Thoracic aorta (tissue), 2 donors: ENCODE data around the gene IL6ST. TPM values are rescaled to one million over a fixed set of nuclear protein-coding genes. Genes with fewer than 3 reads are reported as not detected.

Source experiments
- ATAC-seq: fragments of 150-250 bp; one replicate; pipeline ENCODE4 v1.8.0; 2017; ENCODE audit warnings: low read depth; ENCODE audit not compliant: insufficient number of reproducible peaks, low FRiP score
- DNase-seq: peaks from one replicate; pipeline ENCODE4 v3.0.0-alpha.2; 2020; ENCODE audit warnings: low spot score
- H3K27ac ChIP-seq, 2 donors: fragments of 200-600 bp; sonication (generic); 1 replicate in 1 of 2; 2 replicates in 1 of 2; pipeline ENCODE4 v1.5.1; 2016; ENCODE audit warnings: mild to moderate bottlenecking in 2 of 2, moderate library complexity in 2 of 2
- H3K27me3 ChIP-seq: fragments of 200-600 bp; sonication (generic); replicated peaks from 2 replicates; pipeline ENCODE4 v1.6.0; 2016; ENCODE audit warnings: mild to moderate bottlenecking; ENCODE audit not compliant: insufficient read depth
- H3K36me3 ChIP-seq: fragments of 200-600 bp; sonication (generic); one replicate; pipeline ENCODE4 v1.5.1; 2016
- H3K4me1 ChIP-seq, 2 donors: fragments of 200-600 bp; sonication (generic); 1 replicate in 1 of 2; 2 replicates in 1 of 2; pipeline versions ENCODE4 v1.5.1 to v1.6.0; 2016; ENCODE audit warnings: low read depth in 2 of 2, mild to moderate bottlenecking in 1 of 2; ENCODE audit not compliant: control insufficient read depth in 1 of 2
- H3K4me3 ChIP-seq: fragments of 200-600 bp; sonication (generic); 2 replicates; pipeline ENCODE4 v1.5.1; 2016; ENCODE audit warnings: mild to moderate bottlenecking
- H3K9me3 ChIP-seq: fragments of 200-600 bp; sonication (generic); 2 replicates; pipeline ENCODE4 v1.5.1; 2016
- total RNA-seq, 2 donors: library from RNA; depleted of rRNA; stranded (reverse); fragments of >200 nt; gene quantifications; one replicate each; pipeline versions ENCODE4 v1.1.0 to v1.2.3, GENCODE V29; 2016
- TF ChIP-seq, protein P1 (sequence below): fragments of 200-600 bp; sonication (generic); IDR thresholded peaks from one replicate; pipeline ENCODE4 v1.5.1; 2019; ENCODE audit warnings: antibody characterized with exemption

Gene IL6ST
- total RNA-seq, 2 donors from 2014 or later, result 236 to 490 TPM

DNA sequence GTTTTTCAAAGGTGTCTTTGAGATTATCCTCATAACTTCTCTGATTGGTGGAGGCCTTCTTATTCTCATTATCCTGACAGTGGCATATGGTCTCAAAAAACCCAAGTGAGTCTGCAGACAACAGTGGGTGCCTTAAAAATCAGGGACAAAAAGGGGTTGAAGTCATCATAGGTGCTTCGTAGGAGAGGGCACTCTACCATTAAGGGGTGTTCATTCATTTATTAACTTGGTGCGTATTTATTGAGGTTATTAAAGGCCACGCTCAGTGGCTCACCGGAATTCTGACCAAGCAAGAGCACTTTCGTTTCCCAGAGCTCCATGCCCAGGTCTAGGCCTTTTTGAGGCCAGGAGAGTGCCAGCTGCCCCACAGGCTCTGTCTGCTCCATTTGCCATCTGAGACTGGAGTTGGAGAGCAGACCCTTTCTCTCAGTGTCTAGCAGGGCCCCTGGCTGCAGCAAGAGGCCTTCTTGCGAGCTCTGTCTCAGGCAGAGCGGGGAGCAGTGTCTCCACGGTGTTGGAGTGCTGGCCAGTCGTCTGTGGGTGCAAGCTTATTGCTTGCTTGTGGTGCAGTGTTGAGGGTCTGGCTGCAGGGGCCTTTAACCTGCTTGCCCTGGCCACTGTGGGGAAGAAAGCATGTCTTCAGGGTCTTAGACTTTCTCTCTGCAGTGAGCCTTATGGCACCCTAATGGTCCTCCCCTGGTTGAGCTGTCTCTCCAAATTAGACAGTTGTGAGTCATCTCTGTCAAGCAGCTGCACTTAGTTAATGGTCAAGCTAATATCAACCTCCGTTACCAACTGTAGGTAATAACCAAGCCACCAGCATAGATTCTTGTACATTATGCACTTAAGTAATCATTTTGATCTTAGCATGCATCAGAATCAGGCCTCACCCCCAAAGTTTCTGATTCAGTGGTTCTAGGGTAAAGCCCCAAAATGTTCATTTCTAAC lies 81.0 kb downstream of the IL6ST start:
- Histone ChIP-seq H3K36me3 (no peaks in the 10 kb centered on the region), H3K4me1 (peaks cover 0 to 10% of the 10 kb centered on the region in 2 donors), H3K9me3 (no peaks in the 10 kb centered on the region), H3K4me3 (no peak overlapping the region), H3K27ac (no peak overlapping the region), H3K27me3 (no peaks in the 10 kb centered on the region)
- no peak for ATAC-seq
- TF ChIP-seq, protein P1, sequence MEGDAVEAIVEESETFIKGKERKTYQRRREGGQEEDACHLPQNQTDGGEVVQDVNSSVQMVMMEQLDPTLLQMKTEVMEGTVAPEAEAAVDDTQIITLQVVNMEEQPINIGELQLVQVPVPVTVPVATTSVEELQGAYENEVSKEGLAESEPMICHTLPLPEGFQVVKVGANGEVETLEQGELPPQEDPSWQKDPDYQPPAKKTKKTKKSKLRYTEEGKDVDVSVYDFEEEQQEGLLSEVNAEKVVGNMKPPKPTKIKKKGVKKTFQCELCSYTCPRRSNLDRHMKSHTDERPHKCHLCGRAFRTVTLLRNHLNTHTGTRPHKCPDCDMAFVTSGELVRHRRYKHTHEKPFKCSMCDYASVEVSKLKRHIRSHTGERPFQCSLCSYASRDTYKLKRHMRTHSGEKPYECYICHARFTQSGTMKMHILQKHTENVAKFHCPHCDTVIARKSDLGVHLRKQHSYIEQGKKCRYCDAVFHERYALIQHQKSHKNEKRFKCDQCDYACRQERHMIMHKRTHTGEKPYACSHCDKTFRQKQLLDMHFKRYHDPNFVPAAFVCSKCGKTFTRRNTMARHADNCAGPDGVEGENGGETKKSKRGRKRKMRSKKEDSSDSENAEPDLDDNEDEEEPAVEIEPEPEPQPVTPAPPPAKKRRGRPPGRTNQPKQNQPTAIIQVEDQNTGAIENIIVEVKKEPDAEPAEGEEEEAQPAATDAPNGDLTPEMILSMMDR, result no peak
- no peak for DNase-seq

DNA sequence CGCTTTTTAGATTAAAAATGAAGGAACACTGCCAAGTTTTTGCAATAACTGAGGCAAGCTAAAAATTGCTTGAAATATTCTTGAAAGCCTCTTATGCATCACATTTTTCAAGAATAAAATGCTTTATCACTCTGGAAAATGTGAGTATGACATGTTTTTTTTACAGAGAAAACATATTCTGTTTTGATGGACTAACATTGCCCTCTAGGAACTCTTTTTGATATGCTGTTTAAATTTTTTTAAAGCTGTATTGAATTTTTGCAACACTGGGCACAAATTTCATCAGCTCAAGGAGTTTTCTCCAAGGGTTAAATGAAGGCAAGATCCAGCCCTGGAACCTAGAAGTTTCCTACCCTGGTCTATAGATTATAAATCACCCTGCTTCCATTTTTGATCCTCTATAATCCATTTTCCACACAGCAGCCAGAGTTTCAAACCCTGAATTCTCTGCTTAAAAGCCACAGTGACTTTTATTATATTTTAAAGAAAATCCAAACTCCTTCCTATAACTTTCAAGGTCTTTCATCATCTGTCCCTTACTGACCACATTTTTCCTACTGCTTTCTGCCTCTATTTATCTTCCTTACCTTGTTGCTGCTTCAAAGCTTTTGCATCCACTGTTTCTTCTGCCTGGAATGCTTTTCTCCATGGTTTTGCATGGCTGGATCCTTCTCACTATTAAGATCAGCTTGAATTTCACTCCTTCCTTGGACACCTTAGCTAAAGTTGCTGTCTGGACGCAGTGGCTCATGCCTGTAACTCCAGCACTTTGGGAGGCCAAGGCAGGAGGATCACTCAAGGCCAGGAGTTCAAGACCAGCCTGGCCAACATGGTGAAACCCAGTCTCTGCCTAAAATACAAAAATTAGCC lies 82.7 kb downstream of the IL6ST start:
- no peak overlapping the region for H3K4me3 ChIP-seq
- H3K27me3 ChIP-seq, result no peaks in the 10 kb centered on the region
- TF ChIP-seq, protein P1, result no peak
- H3K27ac ChIP-seq, result no peak overlapping the region
- H3K36me3 ChIP-seq, result no peaks in the 10 kb centered on the region
- DNase-seq (no peak), ATAC-seq (no peak)
- peaks cover 0 to 10% of the 10 kb centered on the region in 2 donors for H3K4me1 ChIP-seq
- H3K9me3 ChIP-seq, result no peaks in the 10 kb centered on the region

DNA sequence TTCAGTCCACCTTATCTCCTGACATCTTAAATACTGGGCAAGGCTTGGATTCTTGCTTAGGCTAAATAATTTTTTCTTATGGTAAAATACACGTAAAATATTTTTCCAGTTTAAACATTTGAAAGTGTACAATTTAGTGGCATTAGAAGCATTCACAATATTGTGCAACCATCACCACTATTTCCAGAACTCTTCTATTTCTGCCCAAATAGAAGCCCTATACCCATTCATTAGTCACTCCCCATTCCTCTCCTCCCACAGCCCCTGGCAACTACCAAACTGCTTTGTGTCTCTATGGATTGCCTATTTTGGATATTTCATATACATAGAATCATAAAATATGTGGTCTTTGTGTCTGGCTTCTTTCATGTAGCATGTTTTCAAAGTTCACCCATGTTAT lies 86.0 kb downstream of the IL6ST start:
- Histone ChIP-seq H3K36me3 (no peaks in the 10 kb centered on the region), H3K4me3 (no peak overlapping the region), H3K27ac (no peak overlapping the region), H3K9me3 (no peaks in the 10 kb centered on the region), H3K4me1 (peaks cover 0 to 4% of the 10 kb centered on the region in 2 donors), H3K27me3 (no peaks in the 10 kb centered on the region)
- TF ChIP-seq, protein P1, result no peak
- ATAC-seq (no peak), DNase-seq (no peak)

DNA sequence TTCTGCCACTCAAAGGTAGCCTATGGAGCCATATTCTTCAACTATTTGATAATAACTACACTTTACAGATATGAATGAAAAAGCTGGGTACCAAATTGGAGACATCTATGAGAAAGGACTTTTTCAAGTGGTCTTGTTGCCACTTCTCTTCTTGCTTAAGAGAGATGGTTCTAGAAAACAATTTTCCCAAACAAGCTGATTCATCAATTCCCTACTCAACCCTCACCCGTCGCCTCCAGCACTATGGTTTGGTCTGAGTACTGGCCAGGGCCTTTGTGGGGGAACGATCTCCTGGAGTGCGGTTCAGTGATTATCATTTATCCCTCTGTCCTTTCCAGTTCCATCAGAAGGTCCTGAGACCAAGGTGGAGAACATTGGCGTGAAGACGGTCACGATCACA lies 86.8 kb downstream of the IL6ST start:
- Histone ChIP-seq H3K36me3 (no peaks in the 10 kb centered on the region), H3K27ac (no peak overlapping the region), H3K4me1 (peaks cover 0 to 8% of the 10 kb centered on the region in 2 donors), H3K9me3 (no peaks in the 10 kb centered on the region), H3K4me3 (no peak overlapping the region), H3K27me3 (no peaks in the 10 kb centered on the region)
- DNase-seq (no peak), ATAC-seq (no peak)
- TF ChIP-seq, protein P1, result no peak

DNA sequence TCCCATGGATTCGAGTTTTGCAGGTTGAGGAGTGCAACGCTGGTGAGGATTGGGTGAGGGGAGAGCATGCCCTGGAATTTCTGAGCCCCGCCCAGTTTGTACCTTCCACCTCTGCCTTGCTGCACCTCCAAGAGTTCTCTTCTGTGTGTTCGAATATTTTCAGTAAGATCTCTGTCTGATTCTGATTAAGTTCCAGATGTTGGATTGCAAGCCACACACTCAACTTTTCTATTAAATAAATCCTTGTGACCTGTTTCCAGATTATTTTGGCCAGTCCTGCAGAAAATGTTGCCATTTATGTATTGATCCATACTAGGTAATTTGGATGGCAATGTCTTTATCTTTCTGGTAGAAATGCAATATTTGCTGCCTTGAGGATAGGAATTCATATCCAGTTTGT lies 89.5 kb downstream of the IL6ST start:
- Histone ChIP-seq H3K4me1 (peaks cover 0 to 8% of the 10 kb centered on the region in 2 donors), H3K27ac (no peak overlapping the region), H3K9me3 (no peaks in the 10 kb centered on the region), H3K27me3 (no peaks in the 10 kb centered on the region), H3K4me3 (no peak overlapping the region), H3K36me3 (no peaks in the 10 kb centered on the region)
- TF ChIP-seq, protein P1, result no peak
- no peak for ATAC-seq
- no peak for DNase-seq
